ENCODE data around the gene UCK2. TPM values are rescaled to one million over a fixed set of nuclear protein-coding genes. Genes with fewer than 3 reads are reported as not detected.

Gene UCK2
- total RNA-seq, 1 experiment from 2014 or later, result 158 TPM

DNA sequence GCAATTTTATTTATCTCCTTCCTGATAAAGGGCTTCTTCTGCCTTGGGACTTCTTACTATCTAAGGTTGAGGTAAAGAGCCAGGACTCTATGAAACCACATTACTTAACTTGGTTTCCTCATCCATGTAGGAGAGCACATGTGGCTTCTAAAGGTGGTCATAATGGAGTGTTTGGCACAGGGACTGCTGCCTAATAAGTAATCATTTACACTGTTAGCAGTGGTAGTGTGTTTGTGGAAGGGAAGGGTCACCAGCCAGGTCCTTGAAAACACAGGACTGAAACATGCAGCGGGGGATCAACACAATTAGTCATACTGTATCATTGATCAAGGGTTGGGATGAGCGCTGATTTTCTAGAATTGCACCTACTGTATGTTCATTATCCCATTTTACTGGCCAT, 59.6 kb downstream of the UCK2 start:
- H3K27me3 ChIP-seq (ENCODE audit: control insufficient read depth, insufficient read depth, low read length), result no peaks in the 10 kb centered on the region
- no peak for DNase-seq

DNA sequence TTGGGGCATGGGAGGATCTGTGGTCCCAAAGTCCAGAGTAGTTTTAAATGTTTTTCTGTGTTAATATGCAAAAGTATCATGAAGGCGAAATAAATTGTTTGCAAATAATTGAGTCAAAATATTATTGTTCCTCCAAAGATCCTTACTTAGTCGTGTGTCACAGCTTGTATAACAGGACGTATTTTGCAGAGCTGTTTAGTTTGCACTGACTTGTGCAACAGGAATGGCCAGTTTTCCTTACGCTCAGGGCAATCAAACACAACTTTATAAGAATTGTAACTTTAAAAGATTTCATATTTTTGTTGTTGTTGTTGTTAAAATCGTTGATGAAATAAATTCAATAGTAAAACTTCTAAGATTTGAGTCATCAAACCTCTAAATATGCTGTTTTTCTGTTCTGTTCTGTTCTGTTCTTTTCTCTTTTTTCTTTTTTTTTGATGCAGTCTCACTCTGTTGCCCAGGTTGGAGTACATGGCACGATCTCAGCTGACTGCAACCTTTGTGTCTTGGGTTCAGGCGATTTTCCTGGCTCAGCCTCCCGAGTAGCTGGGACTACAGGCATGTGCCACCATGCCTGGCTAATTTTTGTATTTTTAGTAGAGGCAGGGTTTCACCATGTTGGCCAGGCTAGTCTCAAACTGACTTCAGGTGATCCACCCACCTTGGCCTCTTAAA, 60.6 kb downstream of the UCK2 start:
- peaks cover 19% of the 10 kb centered on the region for H3K36me3 ChIP-seq (replicated peaks; ENCODE audit: control insufficient read depth, insufficient read depth, low read length)
- no peaks in the 10 kb centered on the region for H3K27me3 ChIP-seq (ENCODE audit: control insufficient read depth, insufficient read depth, low read length)
- no peak overlapping the region for H3K4me3 ChIP-seq (ENCODE audit: insufficient read depth, low read depth, low read length)
- no peak for DNase-seq

More for the DNA sequence above, 59.6 kb downstream of the UCK2 start:
- H3K36me3 ChIP-seq (replicated peaks; ENCODE audit: control insufficient read depth, insufficient read depth, low read length), result peaks cover 11% of the 10 kb centered on the region
- H3K4me3 ChIP-seq (ENCODE audit: insufficient read depth, low read depth, low read length), result no peak overlapping the region

DNA sequence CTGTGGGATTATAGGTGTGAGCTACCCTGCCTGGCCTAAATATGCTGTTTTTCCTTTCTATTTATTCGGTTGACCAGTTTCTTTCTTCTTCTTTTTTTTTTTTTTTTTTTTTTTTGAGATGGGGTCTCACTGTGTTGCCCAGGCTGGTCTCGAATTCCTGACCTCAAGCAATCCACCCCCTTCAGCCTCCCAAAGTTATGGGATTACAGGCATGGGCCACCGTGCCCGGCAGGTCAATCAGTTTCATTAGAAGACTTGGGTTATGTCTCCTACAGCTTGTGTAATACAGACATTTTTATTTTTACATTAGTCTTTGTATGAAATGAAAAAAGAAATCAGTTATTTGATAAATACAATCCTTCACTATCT, 61.1 kb downstream of the UCK2 start:
- Histone ChIP-seq H3K36me3 (replicated peaks; ENCODE audit: control insufficient read depth, insufficient read depth, low read length) (peaks cover 22% of the 10 kb centered on the region), H3K4me3 (ENCODE audit: insufficient read depth, low read depth, low read length) (no peak overlapping the region), H3K27me3 (ENCODE audit: control insufficient read depth, insufficient read depth, low read length) (no peaks in the 10 kb centered on the region)
- no peak for DNase-seq

DNA sequence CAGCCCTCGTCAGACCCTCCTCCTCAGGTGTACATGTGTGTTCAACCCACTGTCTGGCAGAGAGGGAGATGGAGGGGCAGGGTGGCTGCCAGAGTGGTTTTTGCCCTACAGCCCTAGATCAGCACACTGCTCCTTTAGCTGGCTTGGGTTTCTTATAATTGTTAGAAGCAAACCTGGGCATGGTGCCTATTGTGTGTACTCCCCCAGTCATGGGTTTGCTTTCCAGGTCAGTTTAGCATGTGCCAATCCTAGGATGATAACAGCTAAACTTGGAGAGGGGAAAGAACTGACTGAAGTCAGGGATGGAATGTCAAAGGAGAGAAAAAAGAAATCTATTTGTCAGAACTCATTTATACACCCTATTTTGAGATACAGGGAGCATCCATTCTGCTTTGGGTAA, 63.3 kb downstream of the UCK2 start:
- DNase-seq, result no peak
- H3K36me3 ChIP-seq (replicated peaks; ENCODE audit: control insufficient read depth, insufficient read depth, low read length), result peaks cover 34% of the 10 kb centered on the region
- H3K4me3 ChIP-seq (ENCODE audit: insufficient read depth, low read depth, low read length), result no peak overlapping the region
- H3K27me3 ChIP-seq (ENCODE audit: control insufficient read depth, insufficient read depth, low read length), result no peaks in the 10 kb centered on the region

DNA sequence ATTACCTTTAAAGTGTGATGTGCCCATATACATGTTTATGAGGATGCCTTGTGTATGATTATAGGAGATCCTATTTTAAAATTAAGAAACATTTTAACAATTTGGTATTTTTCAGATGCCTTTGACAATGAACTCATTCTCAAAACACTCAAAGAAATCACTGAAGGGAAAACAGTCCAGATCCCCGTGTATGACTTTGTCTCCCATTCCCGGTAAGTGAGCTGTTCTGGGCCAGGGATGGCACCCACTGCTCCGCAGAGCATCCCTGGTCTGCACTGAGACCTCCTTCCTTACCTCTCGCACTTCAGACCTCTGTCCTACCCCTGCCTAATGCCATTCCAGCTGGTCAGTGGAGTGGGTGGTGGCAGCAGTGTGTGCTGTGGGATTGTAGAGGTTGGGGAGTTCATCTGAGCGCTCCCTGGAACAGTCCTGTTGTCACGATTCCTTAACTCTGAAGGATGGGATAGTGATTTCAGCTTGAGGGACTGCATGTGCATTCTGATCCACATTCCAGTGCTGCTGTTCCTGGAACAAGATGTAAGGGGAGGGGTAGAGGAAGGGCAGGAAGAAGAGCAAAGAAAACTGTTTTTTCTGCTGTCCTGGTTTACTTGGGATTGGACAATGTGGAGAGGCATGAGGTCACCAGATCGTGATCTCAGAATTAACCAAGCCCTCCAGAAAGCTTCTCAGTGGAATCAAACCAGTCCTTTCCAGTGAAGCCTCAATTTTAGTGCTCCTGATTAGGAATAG, 63.9 kb downstream of the UCK2 start:
- H3K36me3 ChIP-seq (replicated peaks; ENCODE audit: control insufficient read depth, insufficient read depth, low read length), result peaks cover 34% of the 10 kb centered on the region
- H3K4me3 ChIP-seq (ENCODE audit: insufficient read depth, low read depth, low read length), result no peak overlapping the region
- no peaks in the 10 kb centered on the region for H3K27me3 ChIP-seq (ENCODE audit: control insufficient read depth, insufficient read depth, low read length)
- no peak for DNase-seq

DNA sequence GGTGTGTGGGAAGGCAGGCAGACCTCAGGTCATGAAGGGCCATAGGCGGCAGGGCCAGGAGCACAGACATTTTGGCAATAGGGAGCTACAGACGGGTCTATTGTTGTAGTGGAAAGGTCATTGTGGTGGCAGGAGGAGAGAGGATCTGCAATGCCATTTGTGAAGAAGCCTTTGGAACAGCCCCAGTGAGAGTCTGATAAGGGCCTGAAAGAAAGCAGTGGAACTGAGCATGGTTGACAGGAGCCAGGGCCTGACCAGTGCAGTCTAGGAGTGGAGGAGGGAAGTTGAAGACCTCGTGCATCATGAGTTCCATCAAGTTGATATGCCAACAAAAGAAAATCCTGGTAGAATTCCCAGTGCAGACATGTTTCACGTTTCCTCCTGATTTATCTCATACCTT, 65.5 kb downstream of the UCK2 start:
- H3K4me3 ChIP-seq (ENCODE audit: insufficient read depth, low read depth, low read length), result no peak overlapping the region
- H3K36me3 ChIP-seq (replicated peaks; ENCODE audit: control insufficient read depth, insufficient read depth, low read length), result peaks cover 39% of the 10 kb centered on the region
- H3K27me3 ChIP-seq (ENCODE audit: control insufficient read depth, insufficient read depth, low read length), result no peaks in the 10 kb centered on the region
- DNase-seq, result no peak

DNA sequence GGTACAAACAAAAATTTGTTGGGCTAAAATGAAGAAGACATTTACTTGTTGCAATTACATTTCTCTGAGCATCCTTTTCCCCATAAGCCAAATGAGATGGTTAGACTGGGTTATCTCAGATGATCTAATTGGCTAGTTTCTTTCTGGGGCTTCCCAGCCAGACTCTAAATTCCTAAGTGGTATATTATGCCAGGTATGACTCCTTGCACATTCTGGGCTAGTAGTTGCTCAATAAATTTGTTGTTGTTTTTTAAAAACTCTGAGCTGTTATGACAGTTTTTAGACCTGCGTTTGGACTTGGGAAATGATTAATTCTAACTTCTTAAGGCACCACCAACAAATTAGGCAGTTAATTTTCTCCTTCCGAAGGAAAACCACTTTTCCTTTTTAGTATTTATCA, 66.1 kb downstream of the UCK2 start:
- Histone ChIP-seq H3K4me3 (ENCODE audit: insufficient read depth, low read depth, low read length) (no peak overlapping the region), H3K36me3 (replicated peaks; ENCODE audit: control insufficient read depth, insufficient read depth, low read length) (peaks cover 40% of the 10 kb centered on the region), H3K27me3 (ENCODE audit: control insufficient read depth, insufficient read depth, low read length) (no peaks in the 10 kb centered on the region)
- DNase-seq, result no peak

DNA sequence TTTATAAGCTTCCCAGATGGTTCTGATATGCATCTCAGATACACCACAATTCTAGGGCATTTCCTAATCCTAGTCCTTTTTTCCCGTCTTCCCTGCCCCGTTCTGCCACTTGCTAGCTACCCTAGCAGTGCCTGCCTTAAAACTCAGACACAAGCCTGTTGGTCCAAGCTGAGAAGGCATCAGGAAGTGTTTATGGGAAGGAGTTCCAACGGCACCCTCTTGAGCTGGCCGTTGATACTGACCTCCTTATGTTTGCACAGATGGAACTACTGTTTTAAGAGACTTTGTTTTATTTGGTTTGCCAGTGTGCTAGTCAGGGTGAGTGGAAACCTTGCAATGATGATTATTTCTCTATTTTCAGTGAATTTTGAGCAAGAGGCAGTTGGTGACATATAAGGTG, 67.2 kb downstream of the UCK2 start:
- no peak overlapping the region for H3K4me3 ChIP-seq (ENCODE audit: insufficient read depth, low read depth, low read length)
- peaks cover 44% of the 10 kb centered on the region for H3K36me3 ChIP-seq (replicated peaks; ENCODE audit: control insufficient read depth, insufficient read depth, low read length)
- no peaks in the 10 kb centered on the region for H3K27me3 ChIP-seq (ENCODE audit: control insufficient read depth, insufficient read depth, low read length)
- DNase-seq, result no peak

DNA sequence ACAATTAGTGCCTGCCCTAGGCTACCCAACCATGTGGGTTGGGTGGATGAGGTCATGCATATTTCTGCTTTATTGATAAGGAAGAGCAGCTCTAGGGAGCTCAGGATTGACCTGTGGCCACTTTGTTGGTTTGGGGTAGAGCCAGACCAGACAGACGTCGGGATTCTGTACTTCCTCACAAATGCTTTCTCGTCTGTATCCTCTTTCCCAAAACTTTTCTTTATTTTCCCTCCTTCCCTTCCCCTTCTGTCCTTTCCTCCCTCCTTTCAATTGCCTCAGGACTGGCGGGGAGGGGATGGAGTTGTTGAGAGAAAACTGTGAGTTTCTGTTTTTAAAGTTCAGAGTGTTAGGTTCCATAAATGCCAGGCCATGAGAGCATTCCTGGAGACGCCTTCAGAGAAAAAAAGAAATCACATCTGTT, 68.0 kb downstream of the UCK2 start:
- H3K27me3 ChIP-seq (ENCODE audit: control insufficient read depth, insufficient read depth, low read length), result no peaks in the 10 kb centered on the region
- H3K4me3 ChIP-seq (ENCODE audit: insufficient read depth, low read depth, low read length), result no peak overlapping the region
- DNase-seq, result no peak
- H3K36me3 ChIP-seq (replicated peaks; ENCODE audit: control insufficient read depth, insufficient read depth, low read length), result peaks cover 48% of the 10 kb centered on the region

DNA sequence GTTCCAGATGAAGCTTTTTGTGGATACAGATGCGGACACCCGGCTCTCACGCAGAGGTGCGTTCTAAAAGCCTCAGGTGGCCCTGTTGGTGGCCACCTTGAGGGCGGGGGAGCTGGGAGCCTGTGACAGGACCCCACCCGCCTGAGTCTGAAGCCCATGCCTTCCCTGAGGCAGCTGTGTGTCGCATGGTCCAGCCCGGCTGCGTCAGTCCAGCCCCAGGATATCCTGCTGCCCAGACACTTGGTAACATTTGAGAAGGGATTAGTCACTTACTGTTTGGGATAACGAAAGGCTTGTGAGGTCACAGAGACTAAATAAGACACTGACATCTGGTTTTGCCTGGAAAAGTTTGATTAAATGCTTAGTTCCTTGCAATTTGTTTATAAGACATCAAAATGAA, 68.9 kb downstream of the UCK2 start:
- Histone ChIP-seq H3K36me3 (replicated peaks; ENCODE audit: control insufficient read depth, insufficient read depth, low read length) (peaks cover 45% of the 10 kb centered on the region), H3K4me3 (ENCODE audit: insufficient read depth, low read depth, low read length) (no peak overlapping the region), H3K27me3 (ENCODE audit: control insufficient read depth, insufficient read depth, low read length) (no peaks in the 10 kb centered on the region)
- DNase-seq, result no peak

DNA sequence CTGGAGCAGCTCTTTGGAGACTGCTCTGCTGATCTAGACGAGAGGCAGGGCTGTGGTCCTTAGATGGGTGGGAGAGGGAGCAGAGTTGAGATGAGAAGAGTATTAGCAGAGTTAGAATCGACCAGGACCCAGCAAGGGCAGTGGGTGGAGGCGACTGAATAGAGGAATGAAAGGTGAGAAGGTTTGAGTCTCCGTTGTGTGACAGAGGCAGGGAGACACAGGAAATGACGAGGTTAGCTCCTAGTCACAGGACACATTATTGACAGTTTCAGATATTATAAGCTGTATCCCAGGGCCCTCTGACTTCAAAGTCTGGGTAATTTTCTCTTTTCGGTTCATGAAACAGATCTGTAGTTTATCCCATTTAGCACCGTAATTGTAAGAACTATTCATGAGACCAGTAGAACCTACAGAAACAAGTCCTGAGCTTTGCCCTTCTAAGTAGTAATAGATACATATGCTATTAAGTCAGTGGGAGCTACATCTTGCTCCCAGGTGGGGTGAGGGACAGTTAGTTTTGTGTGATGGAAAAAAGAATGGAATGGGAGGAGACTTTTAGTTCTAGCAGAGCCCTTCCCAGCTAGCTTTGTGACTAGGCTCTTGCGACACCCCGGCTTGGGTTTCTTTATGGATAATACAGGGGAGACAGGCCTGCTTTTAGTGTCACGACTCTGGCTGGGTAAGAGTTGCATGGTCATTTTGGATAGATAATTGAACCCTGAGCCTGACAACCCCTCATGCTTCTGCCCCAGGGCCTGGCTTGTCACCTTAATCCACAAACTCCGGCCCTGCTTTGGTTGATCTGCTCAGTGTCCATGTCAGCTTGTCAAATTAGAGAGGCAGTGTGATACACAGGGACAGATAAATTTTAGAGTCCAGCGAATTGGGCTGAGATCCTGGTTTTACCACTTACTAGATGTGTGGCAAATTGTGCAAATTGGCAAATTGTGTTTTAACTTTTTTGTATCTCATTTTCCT, 70.2 kb downstream of the UCK2 start:
- peaks cover 36% of the 10 kb centered on the region for H3K36me3 ChIP-seq (replicated peaks; ENCODE audit: control insufficient read depth, insufficient read depth, low read length)
- no peak for DNase-seq

DNA sequence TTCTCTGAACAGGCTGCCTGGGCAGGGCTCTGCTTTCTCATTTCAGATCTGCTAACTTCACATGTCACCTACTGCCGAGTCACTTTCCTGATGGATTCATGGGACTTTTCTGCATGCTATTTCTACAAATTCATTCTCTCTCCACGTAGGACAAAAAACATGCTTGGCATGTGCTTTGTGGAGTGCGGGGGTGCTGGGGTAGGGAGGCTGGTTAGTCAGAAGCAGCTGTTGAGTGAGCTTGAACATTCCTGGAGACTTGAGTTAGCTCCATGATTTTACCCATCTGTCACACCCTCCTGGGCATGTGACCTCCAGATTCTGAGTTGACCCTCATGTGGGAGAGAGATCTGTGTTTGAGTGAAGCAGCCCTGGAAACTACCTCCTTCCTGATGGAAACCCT, 71.4 kb downstream of the UCK2 start:
- Histone ChIP-seq H3K4me3 (ENCODE audit: insufficient read depth, low read depth, low read length) (no peak overlapping the region), H3K36me3 (replicated peaks; ENCODE audit: control insufficient read depth, insufficient read depth, low read length) (peaks cover 35% of the 10 kb centered on the region), H3K27me3 (ENCODE audit: control insufficient read depth, insufficient read depth, low read length) (no peaks in the 10 kb centered on the region)
- no peak for DNase-seq

More for the DNA sequence above, 70.2 kb downstream of the UCK2 start:
- no peak overlapping the region for H3K4me3 ChIP-seq (ENCODE audit: insufficient read depth, low read depth, low read length)
- H3K27me3 ChIP-seq (ENCODE audit: control insufficient read depth, insufficient read depth, low read length), result no peaks in the 10 kb centered on the region

DNA sequence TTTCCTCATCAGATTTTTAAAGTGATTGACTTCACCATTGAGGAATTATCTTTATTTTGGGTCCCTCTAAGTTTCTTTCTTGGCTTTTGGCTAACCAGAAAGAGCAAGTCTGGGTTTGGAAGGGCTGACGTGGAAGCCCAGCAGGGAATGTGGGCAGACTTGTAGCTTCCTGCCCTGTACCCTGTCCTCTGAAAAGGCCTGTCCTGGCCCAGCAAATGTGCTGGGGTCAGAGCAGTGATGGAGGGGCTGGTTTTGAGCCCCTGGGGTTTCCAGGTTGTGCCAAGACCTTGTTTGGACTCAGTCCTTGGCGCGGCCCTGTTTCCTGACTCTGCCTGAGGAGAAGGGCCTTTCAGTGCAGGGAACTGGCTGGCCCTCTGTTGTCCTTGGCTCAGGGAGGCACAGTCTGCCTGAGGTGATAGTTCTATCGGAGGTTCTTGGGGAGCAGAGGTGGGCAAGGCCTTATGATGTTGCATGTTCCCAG, 72.1 kb downstream of the UCK2 start:
- Histone ChIP-seq H3K4me3 (ENCODE audit: insufficient read depth, low read depth, low read length) (no peak overlapping the region), H3K27me3 (ENCODE audit: control insufficient read depth, insufficient read depth, low read length) (no peaks in the 10 kb centered on the region), H3K36me3 (replicated peaks; ENCODE audit: control insufficient read depth, insufficient read depth, low read length) (peaks cover 34% of the 10 kb centered on the region)
- DNase-seq, result no peak

DNA sequence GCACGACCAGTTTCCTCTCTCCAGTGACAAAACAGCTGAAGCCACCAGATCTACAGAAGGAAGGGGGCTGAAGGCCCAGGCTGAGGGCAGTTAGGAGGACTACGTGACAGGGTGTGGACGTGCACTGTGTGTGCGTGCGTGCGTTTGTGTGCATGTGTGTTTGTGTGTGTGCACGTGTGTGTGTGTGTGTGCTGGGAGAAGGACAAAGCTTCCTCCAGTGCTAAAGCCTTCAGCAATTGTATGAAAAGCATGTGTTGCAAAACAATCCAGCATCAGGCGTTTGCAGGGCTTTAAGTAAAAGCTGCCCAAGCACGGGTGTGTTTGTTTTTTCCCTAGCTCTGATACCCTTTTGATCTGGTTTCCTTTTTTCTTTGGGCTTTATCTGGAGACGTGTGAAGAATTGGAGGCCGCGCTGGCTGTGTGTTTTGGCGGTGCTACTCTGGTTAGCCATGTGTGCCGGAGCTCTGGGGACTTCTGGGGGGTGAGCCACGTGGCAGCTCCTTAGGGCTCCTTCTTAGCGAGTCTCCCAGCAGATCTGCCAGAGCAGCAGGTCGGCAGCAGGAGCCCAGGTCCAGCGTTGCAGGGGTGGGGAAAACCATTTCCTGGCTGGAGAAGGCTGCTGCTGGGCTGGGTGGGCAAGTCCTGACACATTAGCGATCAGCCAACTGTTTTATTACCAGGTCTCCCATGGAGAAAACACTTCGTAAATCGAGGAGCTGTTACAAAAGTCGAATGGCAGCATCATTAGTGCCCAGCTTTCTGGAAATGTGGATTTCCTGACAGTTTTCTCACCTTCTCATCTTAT, 73.4 kb downstream of the UCK2 start:
- Histone ChIP-seq H3K4me3 (ENCODE audit: insufficient read depth, low read depth, low read length) (no peak overlapping the region), H3K27me3 (ENCODE audit: control insufficient read depth, insufficient read depth, low read length) (no peaks in the 10 kb centered on the region), H3K36me3 (replicated peaks; ENCODE audit: control insufficient read depth, insufficient read depth, low read length) (peaks cover 29% of the 10 kb centered on the region)
- DNase-seq, result no peak
